ENCODE results near the gene FSCN2. TPM values are rescaled to one million over a fixed set of nuclear protein-coding genes. Genes with fewer than 3 reads are reported as not detected.

FSCN2 gene
- total RNA-seq, 4 donors from 2014 or later, result 9.7 to 20.7 (median 17.0) TPM

- Histone ChIP-seq H3K27ac (peak overlapping the region; percentile 44 to 88 (median 73)), H3K9me3 (no peaks in the 10 kb centered on the region), H3K36me3 (no peaks in the 10 kb centered on the region), H3K4me3 (replicated peaks in 1 of 3) (no peak overlapping the region), H3K27me3 (no peaks in the 10 kb centered on the region), H3K4me1 (peaks cover 25 to 48% of the 10 kb centered on the region in 2 donors)
- intact Hi-C loops (cut with DNase I), result no loop called here
- TF ChIP-seq, protein P1, sequence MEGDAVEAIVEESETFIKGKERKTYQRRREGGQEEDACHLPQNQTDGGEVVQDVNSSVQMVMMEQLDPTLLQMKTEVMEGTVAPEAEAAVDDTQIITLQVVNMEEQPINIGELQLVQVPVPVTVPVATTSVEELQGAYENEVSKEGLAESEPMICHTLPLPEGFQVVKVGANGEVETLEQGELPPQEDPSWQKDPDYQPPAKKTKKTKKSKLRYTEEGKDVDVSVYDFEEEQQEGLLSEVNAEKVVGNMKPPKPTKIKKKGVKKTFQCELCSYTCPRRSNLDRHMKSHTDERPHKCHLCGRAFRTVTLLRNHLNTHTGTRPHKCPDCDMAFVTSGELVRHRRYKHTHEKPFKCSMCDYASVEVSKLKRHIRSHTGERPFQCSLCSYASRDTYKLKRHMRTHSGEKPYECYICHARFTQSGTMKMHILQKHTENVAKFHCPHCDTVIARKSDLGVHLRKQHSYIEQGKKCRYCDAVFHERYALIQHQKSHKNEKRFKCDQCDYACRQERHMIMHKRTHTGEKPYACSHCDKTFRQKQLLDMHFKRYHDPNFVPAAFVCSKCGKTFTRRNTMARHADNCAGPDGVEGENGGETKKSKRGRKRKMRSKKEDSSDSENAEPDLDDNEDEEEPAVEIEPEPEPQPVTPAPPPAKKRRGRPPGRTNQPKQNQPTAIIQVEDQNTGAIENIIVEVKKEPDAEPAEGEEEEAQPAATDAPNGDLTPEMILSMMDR (IDR thresholded peaks at IDR 0.05), result peak in 1 of 6 experiments; percentile 32
- peak; percentile 34 to 94 for TF ChIP-seq POLR2A (IDR thresholded peaks at IDR 0.05)
- DNase-seq, result peak; percentile 97 to 99
- WGBS, 2 donors, result 7 to 13% methylated on average over 5 of the region's 5 CpGs
Measured at GRCh38 chr17:81491181-81491581, 37.0 kb upstream of the FSCN2 start.

DNA sequence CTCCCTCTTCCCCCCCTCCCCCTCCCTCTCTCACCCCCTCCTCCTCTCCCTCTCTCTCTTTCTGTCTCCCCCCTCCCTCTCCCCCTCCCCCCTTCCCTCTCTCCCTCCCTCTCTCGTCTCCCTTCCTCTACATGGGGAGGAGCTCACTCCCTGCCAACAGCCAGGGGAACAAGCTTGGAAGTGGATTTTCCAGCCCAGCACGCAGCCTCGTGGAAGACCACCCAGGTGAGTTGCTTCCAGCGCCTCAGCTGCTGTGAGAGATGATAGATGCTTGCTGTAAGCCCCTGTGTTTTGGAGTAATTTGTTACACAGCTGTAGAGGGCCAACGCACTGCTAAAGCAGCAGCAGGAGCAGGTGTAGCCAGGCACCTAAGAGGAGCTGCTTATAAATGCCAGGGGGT, 36.4 kb upstream of the FSCN2 start:
- no peaks in the 10 kb centered on the region for H3K9me3 ChIP-seq
- WGBS, 2 donors, result 16% methylated on average over 3 of the region's 5 CpGs; no CpG with 5 or more reads in 1 of the 2 donors
- H3K4me1 ChIP-seq, result peaks cover 25 to 48% of the 10 kb centered on the region in 2 donors
- H3K27ac ChIP-seq, result peak overlapping the region; percentile 26 to 88 (median 44)
- DNase-seq, result peak; percentile 30 to 51
- TF ChIP-seq, protein P1 (IDR thresholded peaks at IDR 0.05), result no peak
- TF ChIP-seq POLR2A (IDR thresholded peaks at IDR 0.05), result no peak
- H3K27me3 ChIP-seq, result no peaks in the 10 kb centered on the region
- no peaks in the 10 kb centered on the region for H3K36me3 ChIP-seq
- H3K4me3 ChIP-seq (replicated peaks in 1 of 3), result no peak overlapping the region
- intact Hi-C loops (cut with DNase I), result no loop called here

DNA sequence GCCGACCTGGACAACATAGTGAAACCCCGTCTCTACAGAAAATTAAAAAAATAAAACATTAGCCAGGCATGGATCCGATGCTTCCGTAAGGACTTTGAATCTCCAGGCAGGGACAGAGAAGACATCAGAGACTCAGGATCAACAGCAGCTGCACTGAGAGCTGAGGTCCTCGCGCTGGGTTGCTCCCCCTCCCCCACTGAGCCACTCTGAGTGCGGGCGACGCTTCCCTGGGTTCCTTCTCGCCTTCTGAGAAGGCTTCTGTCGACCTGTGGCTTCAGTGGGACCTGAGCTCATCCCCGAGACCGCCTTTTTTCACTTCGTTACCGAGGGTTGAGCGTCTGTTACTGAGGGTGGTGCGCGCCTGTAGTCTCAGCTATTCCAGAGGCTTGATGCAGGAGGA, 36.0 kb upstream of the FSCN2 start:
- H3K27ac ChIP-seq, result peak overlapping the region; percentile 26 to 88 (median 44)
- no peak for TF ChIP-seq POLR2A (IDR thresholded peaks at IDR 0.05)
- TF ChIP-seq, protein P1 (IDR thresholded peaks at IDR 0.05), result no peak
- H3K4me3 ChIP-seq (replicated peaks in 1 of 3), result no peak overlapping the region
- peaks cover 25 to 48% of the 10 kb centered on the region in 2 donors for H3K4me1 ChIP-seq
- DNase-seq, result peak; percentile 61 to 70
- no peaks in the 10 kb centered on the region for H3K36me3 ChIP-seq
- intact Hi-C loops (cut with DNase I), result no loop called here
- 33 to 52% methylated on average over 18 of the region's 18 CpGs for WGBS, 2 donors
- no peaks in the 10 kb centered on the region for H3K9me3 ChIP-seq
- no peaks in the 10 kb centered on the region for H3K27me3 ChIP-seq

GRCh38 chr17:81492706-81493105, 35.5 kb upstream of the FSCN2 start:
- Histone ChIP-seq H3K4me1 (peaks cover 20 to 44% of the 10 kb centered on the region in 2 donors), H3K9me3 (no peaks in the 10 kb centered on the region), H3K27me3 (no peaks in the 10 kb centered on the region), H3K4me3 (replicated peaks in 1 of 3) (no peak overlapping the region), H3K27ac (peak overlapping the region in 2 of 3 donors; percentile 44 to 88), H3K36me3 (no peaks in the 10 kb centered on the region)
- DNase-seq, result peak; percentile 58 to 65
- WGBS, 2 donors, result 39 to 45% methylated on average over 9 of the region's 9 CpGs
- TF ChIP-seq, protein P1 (IDR thresholded peaks at IDR 0.05), result no peak
- intact Hi-C loops (cut with DNase I), result no loop called here

DNA sequence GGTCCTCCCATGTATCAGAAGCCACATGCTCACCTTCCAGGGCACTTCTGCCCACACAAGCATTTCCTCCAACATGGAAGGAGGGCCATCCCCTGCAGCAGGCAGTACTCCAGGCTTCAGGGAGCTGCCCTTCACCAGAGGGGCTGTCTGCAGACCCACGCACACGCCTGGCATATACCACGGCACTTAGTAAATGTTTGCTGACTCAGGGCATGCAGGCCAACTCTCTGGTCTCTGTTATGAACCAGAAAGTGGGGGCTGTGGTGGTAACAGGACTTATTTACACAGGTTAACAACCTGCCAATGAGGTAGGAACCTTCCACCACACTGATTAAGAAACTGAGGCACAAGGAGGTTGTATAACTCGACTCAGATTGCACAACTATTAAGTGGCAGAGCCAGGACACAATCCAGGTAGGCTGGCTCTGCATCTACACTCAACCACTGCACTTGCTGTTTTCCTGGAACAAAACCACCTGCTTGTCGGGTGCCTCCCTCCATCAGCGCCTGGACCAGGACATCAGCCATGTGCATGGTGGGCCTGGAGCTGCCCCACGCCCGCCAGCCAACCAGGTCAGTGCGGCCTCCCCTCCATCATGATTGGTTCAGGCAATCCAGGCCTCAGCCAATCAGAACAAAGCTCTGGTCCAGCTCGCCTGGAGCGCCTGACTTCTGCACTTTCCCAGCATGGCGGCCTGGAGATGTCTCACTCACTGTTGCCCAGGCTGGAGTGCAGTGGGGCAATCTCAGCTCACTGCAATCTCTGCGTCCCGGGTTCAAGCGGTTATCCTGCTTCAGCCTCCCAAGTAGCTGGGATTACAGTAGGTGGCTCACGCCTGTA, 34.8 kb upstream of the FSCN2 start:
- Histone ChIP-seq H3K36me3 (no peaks in the 10 kb centered on the region), H3K9me3 (no peaks in the 10 kb centered on the region), H3K4me1 (peaks cover 16 to 40% of the 10 kb centered on the region in 2 donors), H3K27ac (peak overlapping the region in 1 of 3 donors; percentile 88), H3K4me3 (replicated peaks in 1 of 3) (no peak overlapping the region), H3K27me3 (no peaks in the 10 kb centered on the region)
- TF ChIP-seq, protein P1 (IDR thresholded peaks at IDR 0.05), result no peak
- no peak for TF ChIP-seq POLR2A (IDR thresholded peaks at IDR 0.05)
- no peak for DNase-seq
- 84 to 90% methylated on average over 15 to 16 of the region's 16 CpGs for WGBS, 2 donors
- intact Hi-C loops (cut with DNase I), result no loop called here
